Activated CD4-positive, alpha-beta memory T cell treated with anti-CD3 and anti-CD28 coated beads for 36 hours (primary cell): ENCODE data around the gene MYZAP. TPM values are rescaled to one million over a fixed set of nuclear protein-coding genes. Genes with fewer than 3 reads are reported as not detected.

Source experiments
- CTCF ChIA-PET: fragments of 350-600 bp; sonication (Branson Sonifier 250); formaldehyde crosslinking; loops from one replicate; lab custom pipeline; 2021; ENCODE audit warnings: antibody characterized with exemption, inconsistent platforms; lab: Charles Lee
- POLR2A ChIA-PET: fragments of 350-600 bp; sonication (Branson Sonifier 250); formaldehyde crosslinking; loops from one replicate; lab custom pipeline; 2021; ENCODE audit warnings: antibody characterized with exemption; lab: Charles Lee
- DNase-seq: peaks from one replicate; pipeline ENCODE4 v3.0.0-alpha.2; 2020
- H3K27ac Mint-ChIP-seq: one replicate; pipeline ENCODE4 v1.8.0; 2021; ENCODE audit warnings: mixed read lengths
- H3K27me3 Mint-ChIP-seq: one replicate; pipeline ENCODE4 v1.8.0; 2021; ENCODE audit warnings: mixed read lengths
- H3K36me3 Mint-ChIP-seq: one replicate; pipeline ENCODE4 v1.8.0; 2021; ENCODE audit warnings: mixed read lengths
- H3K4me1 Mint-ChIP-seq: one replicate; pipeline ENCODE4 v1.8.0; 2021; ENCODE audit warnings: low read depth, mixed read lengths
- H3K4me3 Mint-ChIP-seq: one replicate; pipeline ENCODE4 v1.8.0; 2021; ENCODE audit warnings: mild to moderate bottlenecking, mixed read lengths
- H3K9me3 Mint-ChIP-seq: one replicate; pipeline ENCODE4 v1.8.0; 2021; ENCODE audit warnings: mixed read lengths
- intact Hi-C: fragments of 100-400 bp; cut with micrococcal nuclease; formaldehyde crosslinking; loops from one replicate; pipeline ENCODE4 v1.15.1; 2023
- total RNA-seq, 2 experiments: library from RNA; stranded (reverse); gene quantifications; one replicate each; pipeline ENCODE4 v1.2.3, GENCODE V29; 2021

Gene MYZAP
- total RNA-seq, 2 experiments from 2014 or later, result 0.55 to 0.63 TPM

- CTCF ChIA-PET, result no interaction called here
- no peak for DNase-seq
- H3K27ac Mint-ChIP-seq, result no peak overlapping the region
- H3K4me3 Mint-ChIP-seq, result no peak overlapping the region
- POLR2A ChIA-PET, result no interaction called here
- no peaks in the 10 kb centered on the region for H3K9me3 Mint-ChIP-seq
- no peaks in the 10 kb centered on the region for H3K36me3 Mint-ChIP-seq
- peaks cover 1% of the 10 kb centered on the region for H3K27me3 Mint-ChIP-seq
- intact Hi-C loops, result no loop called here
- H3K4me1 Mint-ChIP-seq, result no peaks in the 10 kb centered on the region
Measured at GRCh38 chr15:57690341-57690966, 98.8 kb downstream of the MYZAP start.

- no peaks in the 10 kb centered on the region for H3K4me1 Mint-ChIP-seq
- no peak for DNase-seq
- no peak overlapping the region for H3K27ac Mint-ChIP-seq
- POLR2A ChIA-PET, result no interaction called here
- H3K9me3 Mint-ChIP-seq, result no peaks in the 10 kb centered on the region
- no peaks in the 10 kb centered on the region for H3K36me3 Mint-ChIP-seq
- H3K4me3 Mint-ChIP-seq, result no peak overlapping the region
- peaks cover 2% of the 10 kb centered on the region for H3K27me3 Mint-ChIP-seq
- intact Hi-C loops, result no loop called here
- CTCF ChIA-PET, result no interaction called here
Measured at GRCh38 chr15:57691082-57691481, 99.4 kb downstream of the MYZAP start.

- no peak for DNase-seq
- no peaks in the 10 kb centered on the region for H3K9me3 Mint-ChIP-seq
- no peak overlapping the region for H3K27ac Mint-ChIP-seq
- H3K4me1 Mint-ChIP-seq, result no peaks in the 10 kb centered on the region
- no peak overlapping the region for H3K4me3 Mint-ChIP-seq
- H3K27me3 Mint-ChIP-seq, result peaks cover 2% of the 10 kb centered on the region
- no peaks in the 10 kb centered on the region for H3K36me3 Mint-ChIP-seq
- intact Hi-C loops, result no loop called here
- CTCF ChIA-PET, result no interaction called here
- POLR2A ChIA-PET, result no interaction called here
Measured at GRCh38 chr15:57692709-57693108, 101.0 kb downstream of the MYZAP start.

- no peaks in the 10 kb centered on the region for H3K36me3 Mint-ChIP-seq
- H3K27ac Mint-ChIP-seq, result no peak overlapping the region
- no peaks in the 10 kb centered on the region for H3K9me3 Mint-ChIP-seq
- CTCF ChIA-PET, result no interaction called here
- H3K4me3 Mint-ChIP-seq, result no peak overlapping the region
- H3K27me3 Mint-ChIP-seq, result peaks cover 5% of the 10 kb centered on the region
- intact Hi-C loops, result no loop called here
- no peak for DNase-seq
- POLR2A ChIA-PET, result no interaction called here
- no peaks in the 10 kb centered on the region for H3K4me1 Mint-ChIP-seq
Measured at GRCh38 chr15:57694279-57694678, 102.6 kb downstream of the MYZAP start.

DNA sequence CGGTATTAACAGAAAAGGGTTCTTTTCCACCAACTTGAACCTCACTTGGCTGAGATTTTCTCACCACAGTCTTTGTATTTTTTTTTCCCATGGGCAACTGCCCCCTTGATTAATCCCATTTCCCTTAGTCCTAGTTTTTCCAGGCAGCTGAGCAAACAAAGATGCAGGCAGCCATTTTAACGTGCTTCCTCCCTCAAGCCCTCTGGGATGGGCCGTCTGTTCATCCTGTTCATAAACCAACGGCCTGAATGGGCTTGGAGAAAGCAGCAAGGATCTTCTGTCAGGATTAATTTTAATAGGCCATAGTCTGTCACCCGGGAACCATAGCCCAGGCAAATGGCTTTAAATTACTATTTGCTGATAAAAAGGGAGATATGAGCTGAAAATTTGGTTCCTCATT is 104.4 kb downstream of the MYZAP start:
- H3K4me3 Mint-ChIP-seq, result no peak overlapping the region
- H3K4me1 Mint-ChIP-seq, result no peaks in the 10 kb centered on the region
- intact Hi-C loops, result no loop called here
- CTCF ChIA-PET, result no interaction called here
- no peak for DNase-seq
- H3K27ac Mint-ChIP-seq, result no peak overlapping the region
- H3K27me3 Mint-ChIP-seq, result peaks cover 8% of the 10 kb centered on the region
- POLR2A ChIA-PET, result no interaction called here
- H3K36me3 Mint-ChIP-seq, result no peaks in the 10 kb centered on the region
- no peaks in the 10 kb centered on the region for H3K9me3 Mint-ChIP-seq

GRCh38 chr15:57697588-57697987 is 105.9 kb downstream of the MYZAP start:
- ChIA-PET CTCF (no interaction called here), POLR2A (no interaction called here)
- Mint-ChIP-seq H3K4me1 (no peaks in the 10 kb centered on the region), H3K36me3 (no peaks in the 10 kb centered on the region), H3K4me3 (no peak overlapping the region), H3K27me3 (peaks cover 8% of the 10 kb centered on the region), H3K9me3 (no peaks in the 10 kb centered on the region), H3K27ac (no peak overlapping the region)
- intact Hi-C loops, result no loop called here
- no peak for DNase-seq

DNA sequence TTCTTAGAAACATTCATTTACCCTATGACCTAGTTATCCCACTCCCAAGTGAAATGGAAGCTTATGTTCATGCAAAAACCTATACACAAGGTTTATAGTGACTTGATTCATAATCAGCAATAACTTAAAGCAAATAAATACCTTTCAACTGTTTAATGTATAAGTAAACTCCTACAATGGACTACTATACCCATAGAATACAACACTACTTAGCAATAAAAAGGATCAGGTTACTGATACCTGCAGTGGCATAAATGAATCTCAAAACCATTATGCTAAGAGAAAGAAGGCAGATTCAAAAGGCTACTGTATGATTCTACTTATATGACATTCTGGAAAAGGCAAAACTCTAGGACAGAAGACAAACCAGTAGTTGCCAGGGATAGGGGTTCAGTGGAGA is 106.5 kb downstream of the MYZAP start:
- Mint-ChIP-seq H3K36me3 (no peaks in the 10 kb centered on the region), H3K4me3 (no peak overlapping the region), H3K4me1 (peaks cover 6% of the 10 kb centered on the region), H3K9me3 (no peaks in the 10 kb centered on the region), H3K27ac (no peak overlapping the region), H3K27me3 (peaks cover 8% of the 10 kb centered on the region)
- intact Hi-C loops, result no loop called here
- no peak for DNase-seq
- ChIA-PET CTCF (no interaction called here), POLR2A (no interaction called here)

GRCh38 chr15:57698991-57699390 is 107.3 kb downstream of the MYZAP start:
- CTCF ChIA-PET, result interaction anchor here (0.6 kb wide), 1 partner anchor 77 kb away, joined by 4 read pairs; no protein-coding TSS in a partner anchor
- H3K4me3 Mint-ChIP-seq, result no peak overlapping the region
- H3K27me3 Mint-ChIP-seq, result peaks cover 8% of the 10 kb centered on the region
- peaks cover 14% of the 10 kb centered on the region for H3K4me1 Mint-ChIP-seq
- H3K36me3 Mint-ChIP-seq, result no peaks in the 10 kb centered on the region
- H3K27ac Mint-ChIP-seq, result no peak overlapping the region
- intact Hi-C loops, result no loop called here
- no peak for DNase-seq
- POLR2A ChIA-PET, result no interaction called here
- H3K9me3 Mint-ChIP-seq, result no peaks in the 10 kb centered on the region

DNA sequence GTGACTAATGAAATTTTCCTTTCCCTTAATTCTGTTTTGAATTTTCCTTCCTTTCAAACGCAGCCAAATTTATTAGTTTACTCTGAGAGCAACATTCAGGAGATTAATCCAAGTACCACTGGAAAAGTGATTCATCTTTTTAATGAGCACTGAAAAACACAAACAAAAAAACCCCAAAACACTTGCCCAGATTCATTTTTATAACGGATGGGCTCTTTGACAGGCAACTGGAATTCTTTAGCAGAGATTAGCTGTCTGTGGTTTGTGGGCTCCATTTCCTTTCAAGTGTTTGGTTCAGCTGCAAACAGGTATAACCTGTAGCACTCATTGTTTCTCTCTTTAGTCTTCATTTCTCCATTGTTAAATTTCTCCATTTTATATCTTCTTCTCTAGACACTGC is 111.7 kb downstream of the MYZAP start:
- intact Hi-C loops, result loop anchor here (10.0 kb wide), 1 partner anchor 631 kb away; no protein-coding TSS in a partner anchor
- peaks cover 5% of the 10 kb centered on the region for H3K36me3 Mint-ChIP-seq
- POLR2A ChIA-PET, result no interaction called here
- no peak overlapping the region for H3K4me3 Mint-ChIP-seq
- CTCF ChIA-PET, result no interaction called here
- H3K9me3 Mint-ChIP-seq, result no peaks in the 10 kb centered on the region
- no peak for DNase-seq
- peaks cover 42% of the 10 kb centered on the region for H3K4me1 Mint-ChIP-seq
- H3K27me3 Mint-ChIP-seq, result peaks cover 5% of the 10 kb centered on the region
- H3K27ac Mint-ChIP-seq, result peak overlapping the region; percentile 4

GRCh38 chr15:57704441-57704840 is 112.7 kb downstream of the MYZAP start:
- Mint-ChIP-seq H3K27me3 (peaks cover 3% of the 10 kb centered on the region), H3K4me3 (no peak overlapping the region), H3K4me1 (peaks cover 52% of the 10 kb centered on the region), H3K9me3 (no peaks in the 10 kb centered on the region), H3K27ac (peak overlapping the region; percentile 1), H3K36me3 (peaks cover 11% of the 10 kb centered on the region)
- ChIA-PET POLR2A (no interaction called here), CTCF (interaction anchor here (1.1 kb wide), 1 partner anchor 29 kb away, joined by 3 read pairs; no protein-coding TSS in a partner anchor)
- intact Hi-C loops, result loop anchor here (10.0 kb wide), 1 partner anchor 630 kb away; no protein-coding TSS in a partner anchor
- DNase-seq, result no peak

DNA sequence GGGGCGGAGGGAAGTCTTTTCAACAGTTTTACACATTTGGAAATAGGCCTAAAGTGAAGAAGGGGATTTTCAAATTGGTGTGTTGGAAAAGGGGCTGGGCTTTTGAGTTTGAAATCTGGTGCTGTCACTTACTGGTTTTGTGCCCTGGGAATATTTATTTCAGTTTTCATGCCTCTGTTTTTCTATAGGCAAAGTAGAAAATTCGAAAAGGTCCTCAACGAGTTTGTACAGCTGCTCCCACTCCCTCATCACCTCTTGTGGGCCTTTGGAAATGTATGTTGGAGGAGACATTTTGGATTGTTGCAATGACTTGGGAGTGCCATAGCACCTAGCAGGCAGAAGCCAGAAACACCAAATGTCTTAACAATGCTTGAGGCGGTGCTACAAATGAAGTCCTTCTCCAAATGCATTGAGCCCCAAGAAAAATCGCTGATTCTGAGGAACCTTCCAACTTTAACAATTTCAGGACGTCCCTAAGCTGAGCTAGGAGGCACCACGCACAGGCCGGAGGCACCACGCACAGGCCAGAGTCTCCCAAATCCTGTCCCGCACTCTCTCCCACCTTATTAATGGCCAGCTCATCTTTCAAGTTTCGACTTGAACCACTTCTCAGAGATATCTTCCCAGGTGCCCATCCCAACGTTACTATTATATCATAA is 114.2 kb downstream of the MYZAP start:
- Mint-ChIP-seq H3K4me3 (peak overlapping the region; percentile 84), H3K9me3 (no peaks in the 10 kb centered on the region), H3K27ac (peak overlapping the region; percentile 88), H3K36me3 (peaks cover 23% of the 10 kb centered on the region), H3K4me1 (peaks cover 65% of the 10 kb centered on the region), H3K27me3 (no peaks in the 10 kb centered on the region)
- DNase-seq, result no peak
- POLR2A ChIA-PET, result interaction anchor here (1.0 to 1.3 kb wide), 2 partner anchors 119 to 143 kb away, joined by 3 read pairs; no protein-coding TSS in a partner anchor
- CTCF ChIA-PET, result interaction anchor here (1.0 to 3.6 kb wide), 4 partner anchors 27 to 146 kb away, joined by 5 to 17 read pairs (median 9); no protein-coding TSS in a partner anchor
- intact Hi-C loops, result loop anchor here (1.0 to 10.0 kb wide), 7 partner anchors 119 to 1714 kb away; partner anchors contain the start of genes MINDY2, NEDD4 and TCF12

GRCh38 chr15:57706405-57707209 is 114.9 kb downstream of the MYZAP start, which contains the start of gene POLR2M:
TSS of gene POLR2M (plus strand) at chr15:57706714. CDS start at chr15:57706843, 129 bp downstream.
- DNase-seq, result peak; percentile 96
- H3K36me3 Mint-ChIP-seq, result peaks cover 30% of the 10 kb centered on the region
- no peaks in the 10 kb centered on the region for H3K9me3 Mint-ChIP-seq
- intact Hi-C loops, result loop anchor here (1.0 to 10.0 kb wide), 7 partner anchors 120 to 1714 kb away; partner anchors contain the start of genes MINDY2, NEDD4 and TCF12
- peaks cover 71% of the 10 kb centered on the region for H3K4me1 Mint-ChIP-seq
- ChIA-PET POLR2A (interaction anchor here (0.7 to 1.4 kb wide), 5 partner anchors 15 to 143 kb away, joined by 3 to 5 read pairs (median 3); no protein-coding TSS in a partner anchor), CTCF (interaction anchor here (0.7 to 3.6 kb wide), 7 partner anchors 25 to 400 kb away, joined by 3 to 17 read pairs (median 5); no protein-coding TSS in a partner anchor)
- H3K4me3 Mint-ChIP-seq, result peak within 1 kb of the TSS; percentile 84
- H3K27me3 Mint-ChIP-seq, result no peaks in the 10 kb centered on the region
- H3K27ac Mint-ChIP-seq, result peak within 1 kb of the TSS; percentile 88
